NCI-H2029 (cell line): ENCODE measurements around the gene CHCHD3.
"Not testable (repeated sequence)": the region's sequence is repeated elsewhere in the genome, so short reads cannot be mapped to it uniquely, and the experiment has no call there.

Experiments used
- DNase-seq: peaks from one replicate; lab custom pipeline; 2025; lab: John Stamatoyannopoulos, UW

Gene CHCHD3

GRCh38 chr7:133044722-133045473 is 37.0 kb downstream of the CHCHD3 start:
- no peak for DNase-seq

- DNase-seq = no peak
These were observed 41.2 kb downstream of the CHCHD3 start for GRCh38 chr7:133040674-133041073.

- no peak for DNase-seq
These were observed 41.7 kb downstream of the CHCHD3 start for GRCh38 chr7:133040178-133040577.

GRCh38 chr7:133039614-133040013 is 42.3 kb downstream of the CHCHD3 start:
- DNase-seq = no peak

GRCh38 chr7:133036289-133036688 is 45.6 kb downstream of the CHCHD3 start:
- DNase-seq = no peak

- not testable (repeated sequence) for DNase-seq
These were observed 46.6 kb downstream of the CHCHD3 start for GRCh38 chr7:133035240-133035639.

- no peak for DNase-seq
These were observed 51.5 kb downstream of the CHCHD3 start for GRCh38 chr7:133030346-133030745.

GRCh38 chr7:133029463-133029862 is 52.4 kb downstream of the CHCHD3 start:
- DNase-seq = no peak

- DNase-seq = no peak
These were observed 54.5 kb downstream of the CHCHD3 start for GRCh38 chr7:133027397-133027796.

- DNase-seq = no peak
These were observed 55.6 kb downstream of the CHCHD3 start for GRCh38 chr7:133026210-133026859.

- DNase-seq = no peak
These were observed 56.8 kb downstream of the CHCHD3 start for GRCh38 chr7:133025056-133025455.

GRCh38 chr7:133024596-133024995 is 57.3 kb downstream of the CHCHD3 start:
- no peak for DNase-seq

GRCh38 chr7:133023370-133024071 is 58.4 kb downstream of the CHCHD3 start:
- DNase-seq = no peak

- DNase-seq = no peak
These were observed 59.2 kb downstream of the CHCHD3 start for GRCh38 chr7:133022661-133023060.

GRCh38 chr7:133021196-133021595 is 60.7 kb downstream of the CHCHD3 start:
- no peak for DNase-seq

GRCh38 chr7:133020496-133020895 is 61.4 kb downstream of the CHCHD3 start:
- DNase-seq = no peak

- DNase-seq = no peak
These were observed 62.3 kb downstream of the CHCHD3 start for GRCh38 chr7:133019590-133019989.

GRCh38 chr7:133016604-133017003 is 65.3 kb downstream of the CHCHD3 start:
- DNase-seq = no peak

GRCh38 chr7:133015888-133016287 is 66.0 kb downstream of the CHCHD3 start:
- no peak for DNase-seq

- no peak for DNase-seq
These were observed 70.1 kb downstream of the CHCHD3 start for GRCh38 chr7:133011746-133012145.

GRCh38 chr7:133009426-133010252 is 72.3 kb downstream of the CHCHD3 start:
- no peak for DNase-seq

GRCh38 chr7:133007961-133008360 is 73.9 kb downstream of the CHCHD3 start:
- DNase-seq = no peak
